NCI-H1417 (cell line): ENCODE measurements around the gene EIF6.
"Not testable (repeated sequence)": the region's sequence is repeated elsewhere in the genome, so short reads cannot be mapped to it uniquely, and the experiment has no call there.

Experiments used
- DNase-seq, 3 experiments: peaks; one replicate each; lab custom pipeline; 2025; lab: John Stamatoyannopoulos, UW

The EIF6 gene

GRCh38 chr20:35284267-35284991 is at the start of gene EIF6:
Gene EIF6, minus strand, starts transcription at chr20:35284772. Its CDS starts 285 bp downstream, at chr20:35284487.
- DNase-seq, result peak; percentile 91 to 93 (median 91)

- DNase-seq, result no peak
Observed at GRCh38 chr20:35333606-35334005, 49.0 kb upstream of the EIF6 start.

GRCh38 chr20:35332540-35333200 is 48.1 kb upstream of the EIF6 start:
- DNase-seq, result no peak

GRCh38 chr20:35329435-35330139 is 45.0 kb upstream of the EIF6 start:
- DNase-seq, result peak in 1 of 3 experiments; percentile 28

- no peak for DNase-seq
Observed at GRCh38 chr20:35328689-35329088, 44.1 kb upstream of the EIF6 start.

GRCh38 chr20:35328095-35328685 is 43.6 kb upstream of the EIF6 start:
- DNase-seq, result no peak

GRCh38 chr20:35327074-35327976 is 42.8 kb upstream of the EIF6 start:
- DNase-seq, result no peak

GRCh38 chr20:35326740-35327073 is 42.1 kb upstream of the EIF6 start:
- no peak for DNase-seq

GRCh38 chr20:35326021-35326739 is 41.6 kb upstream of the EIF6 start:
- no peak for DNase-seq

- no peak for DNase-seq
Observed at GRCh38 chr20:35325401-35325800, 40.8 kb upstream of the EIF6 start.

- no peak for DNase-seq
Observed at GRCh38 chr20:35320396-35321126, 36.0 kb upstream of the EIF6 start.

GRCh38 chr20:35319871-35320197 is 35.3 kb upstream of the EIF6 start:
- no peak for DNase-seq

GRCh38 chr20:35319192-35319870 is 34.8 kb upstream of the EIF6 start:
- peak in 1 of 3 experiments; percentile 49 for DNase-seq

GRCh38 chr20:35318502-35319157 is 34.1 kb upstream of the EIF6 start:
- no peak for DNase-seq

GRCh38 chr20:35317416-35318210 is 33.0 kb upstream of the EIF6 start:
- no peak for DNase-seq

GRCh38 chr20:35316086-35316485 is 31.5 kb upstream of the EIF6 start:
- DNase-seq, result no peak

GRCh38 chr20:35315632-35316020 is 31.1 kb upstream of the EIF6 start:
- DNase-seq, result not testable (repeated sequence)
